ENCODE measurements around the gene SPTLC2.
A peak's percentile ranks its signal among the peaks of the same experiment; 100 is the strongest.

SPTLC2 gene

DNA sequence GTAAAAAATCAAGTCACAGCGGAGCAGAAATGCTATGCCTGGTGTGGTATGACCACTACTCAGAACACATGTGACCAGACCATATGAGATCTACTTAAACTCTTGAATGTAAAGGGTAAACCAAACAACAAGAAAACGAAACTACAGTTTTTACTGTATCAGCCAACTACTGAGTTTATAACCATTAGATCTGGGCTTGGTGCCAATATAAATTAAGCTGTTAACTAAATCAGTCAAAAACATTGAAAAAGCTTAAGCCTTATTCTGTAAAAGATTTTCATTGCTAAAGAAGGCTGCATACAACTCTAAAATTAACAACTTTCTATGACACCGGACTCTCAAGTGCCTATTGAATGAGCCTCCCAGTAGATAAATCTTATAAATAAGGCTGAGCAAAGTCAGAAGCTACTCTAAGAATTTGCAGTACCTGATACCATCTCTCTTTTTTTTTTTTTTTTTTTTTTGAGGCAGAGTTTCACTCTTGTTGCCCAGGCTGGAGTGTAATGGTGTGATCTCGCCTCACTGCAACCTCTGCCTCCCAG is 35.4 kb downstream of the SPTLC2 start:
- peak overlapping the region; percentile 20; the same call in 1 of the 2 replicates for H3K4me3 ChIP-seq (replicated peaks; ENCODE audit: low read depth, low read length)
- TF ChIP-seq, protein P1, sequence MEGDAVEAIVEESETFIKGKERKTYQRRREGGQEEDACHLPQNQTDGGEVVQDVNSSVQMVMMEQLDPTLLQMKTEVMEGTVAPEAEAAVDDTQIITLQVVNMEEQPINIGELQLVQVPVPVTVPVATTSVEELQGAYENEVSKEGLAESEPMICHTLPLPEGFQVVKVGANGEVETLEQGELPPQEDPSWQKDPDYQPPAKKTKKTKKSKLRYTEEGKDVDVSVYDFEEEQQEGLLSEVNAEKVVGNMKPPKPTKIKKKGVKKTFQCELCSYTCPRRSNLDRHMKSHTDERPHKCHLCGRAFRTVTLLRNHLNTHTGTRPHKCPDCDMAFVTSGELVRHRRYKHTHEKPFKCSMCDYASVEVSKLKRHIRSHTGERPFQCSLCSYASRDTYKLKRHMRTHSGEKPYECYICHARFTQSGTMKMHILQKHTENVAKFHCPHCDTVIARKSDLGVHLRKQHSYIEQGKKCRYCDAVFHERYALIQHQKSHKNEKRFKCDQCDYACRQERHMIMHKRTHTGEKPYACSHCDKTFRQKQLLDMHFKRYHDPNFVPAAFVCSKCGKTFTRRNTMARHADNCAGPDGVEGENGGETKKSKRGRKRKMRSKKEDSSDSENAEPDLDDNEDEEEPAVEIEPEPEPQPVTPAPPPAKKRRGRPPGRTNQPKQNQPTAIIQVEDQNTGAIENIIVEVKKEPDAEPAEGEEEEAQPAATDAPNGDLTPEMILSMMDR (IDR thresholded peaks at IDR 0.05; ENCODE audit: low read depth, low read length, missing control alignments), result no peak
- DNase-seq (ENCODE audit: extremely low read depth, low read depth), result peak; percentile 36

GRCh38 chr14:77580477-77580876 is 36.0 kb downstream of the SPTLC2 start:
- peak overlapping the region; percentile 20; the same call in 1 of the 2 replicates for H3K4me3 ChIP-seq (replicated peaks; ENCODE audit: low read depth, low read length)
- no peak for DNase-seq (ENCODE audit: extremely low read depth, low read depth)
- TF ChIP-seq, protein P1 (IDR thresholded peaks at IDR 0.05; ENCODE audit: low read depth, low read length, missing control alignments), result no peak

DNA sequence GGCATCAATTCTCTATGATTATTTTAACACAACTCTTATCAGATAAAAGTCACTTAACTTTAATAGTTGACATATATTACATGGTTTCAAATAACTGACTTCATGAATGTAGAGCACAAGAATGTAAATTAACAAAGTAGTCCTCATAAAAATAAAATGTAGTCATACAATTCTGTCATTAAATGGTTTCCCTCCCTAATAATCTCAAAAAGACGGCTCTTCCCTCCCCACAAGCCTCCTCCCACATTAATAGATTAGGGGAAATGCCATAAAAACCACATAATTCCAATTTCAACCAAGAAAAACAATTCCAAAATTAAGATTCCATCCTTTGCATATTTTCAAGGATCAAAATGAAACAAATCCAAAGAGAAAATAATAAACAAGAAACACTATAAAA is 36.7 kb downstream of the SPTLC2 start:
- TF ChIP-seq, protein P1 (IDR thresholded peaks at IDR 0.05; ENCODE audit: low read depth, low read length, missing control alignments), result no peak
- DNase-seq (ENCODE audit: extremely low read depth, low read depth), result no peak
- H3K4me3 ChIP-seq (replicated peaks; ENCODE audit: low read depth, low read length), result no peak overlapping the region

- TF ChIP-seq, protein P1 (IDR thresholded peaks at IDR 0.05; ENCODE audit: low read depth, low read length, missing control alignments), result no peak
- DNase-seq (ENCODE audit: extremely low read depth, low read depth), result peak; percentile 26
- H3K4me3 ChIP-seq (replicated peaks; ENCODE audit: low read depth, low read length), result no peak overlapping the region
These were observed 37.4 kb downstream of the SPTLC2 start for GRCh38 chr14:77579065-77579464.

GRCh38 chr14:77574446-77575115 is 41.9 kb downstream of the SPTLC2 start:
- no peak overlapping the region for H3K4me3 ChIP-seq (replicated peaks; ENCODE audit: low read depth, low read length)
- TF ChIP-seq, protein P1 (IDR thresholded peaks at IDR 0.05; ENCODE audit: low read depth, low read length, missing control alignments), result no peak
- no peak for DNase-seq (ENCODE audit: extremely low read depth, low read depth)

DNA sequence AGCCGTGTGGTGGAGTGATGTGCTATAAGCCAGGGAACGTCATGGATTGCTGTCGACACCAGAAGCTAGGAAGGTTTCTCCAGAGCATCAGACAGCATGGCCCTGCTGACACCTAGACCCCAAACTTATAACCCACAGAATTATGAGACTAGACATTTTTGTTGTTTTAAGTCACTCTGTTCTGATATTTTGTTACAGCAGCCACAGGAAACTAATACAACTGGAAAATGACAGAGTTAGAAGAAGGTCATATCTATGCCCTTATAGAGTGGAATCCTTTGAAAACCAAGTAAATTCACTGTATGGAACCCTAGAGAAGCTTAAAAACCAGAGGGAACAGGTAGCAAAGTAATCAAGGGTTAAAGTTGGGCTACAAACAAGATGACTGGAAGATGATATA is 42.5 kb downstream of the SPTLC2 start:
- no peak for DNase-seq (ENCODE audit: extremely low read depth, low read depth)
- no peak overlapping the region for H3K4me3 ChIP-seq (replicated peaks; ENCODE audit: low read depth, low read length)
- TF ChIP-seq, protein P1 (IDR thresholded peaks at IDR 0.05; ENCODE audit: low read depth, low read length, missing control alignments), result no peak
